ENCODE data around the gene DAP.

DNA sequence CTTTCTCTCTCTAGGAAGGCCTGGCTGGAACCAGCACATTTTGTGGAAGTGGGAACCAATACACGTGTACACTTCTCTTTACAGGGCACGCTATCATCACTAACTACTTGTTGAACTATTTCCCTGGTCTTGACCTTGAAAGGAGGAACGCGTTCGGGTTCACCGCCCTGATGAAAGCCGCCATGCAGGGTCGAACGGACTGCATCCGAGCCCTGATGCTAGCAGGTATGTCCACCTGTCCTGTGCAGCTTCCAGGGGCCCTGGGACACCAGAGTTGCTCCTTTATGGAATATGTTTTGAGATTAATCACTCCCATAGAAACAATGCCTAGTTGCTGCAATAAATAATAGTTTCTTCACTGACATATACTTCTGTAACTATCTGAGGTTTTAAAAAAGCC is 123.1 kb downstream of the DAP start:
- TF ChIP-seq, protein P1, sequence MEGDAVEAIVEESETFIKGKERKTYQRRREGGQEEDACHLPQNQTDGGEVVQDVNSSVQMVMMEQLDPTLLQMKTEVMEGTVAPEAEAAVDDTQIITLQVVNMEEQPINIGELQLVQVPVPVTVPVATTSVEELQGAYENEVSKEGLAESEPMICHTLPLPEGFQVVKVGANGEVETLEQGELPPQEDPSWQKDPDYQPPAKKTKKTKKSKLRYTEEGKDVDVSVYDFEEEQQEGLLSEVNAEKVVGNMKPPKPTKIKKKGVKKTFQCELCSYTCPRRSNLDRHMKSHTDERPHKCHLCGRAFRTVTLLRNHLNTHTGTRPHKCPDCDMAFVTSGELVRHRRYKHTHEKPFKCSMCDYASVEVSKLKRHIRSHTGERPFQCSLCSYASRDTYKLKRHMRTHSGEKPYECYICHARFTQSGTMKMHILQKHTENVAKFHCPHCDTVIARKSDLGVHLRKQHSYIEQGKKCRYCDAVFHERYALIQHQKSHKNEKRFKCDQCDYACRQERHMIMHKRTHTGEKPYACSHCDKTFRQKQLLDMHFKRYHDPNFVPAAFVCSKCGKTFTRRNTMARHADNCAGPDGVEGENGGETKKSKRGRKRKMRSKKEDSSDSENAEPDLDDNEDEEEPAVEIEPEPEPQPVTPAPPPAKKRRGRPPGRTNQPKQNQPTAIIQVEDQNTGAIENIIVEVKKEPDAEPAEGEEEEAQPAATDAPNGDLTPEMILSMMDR (IDR thresholded peaks at IDR 0.05), result no peak
- TF ChIP-seq POLR2AphosphoS5 (IDR thresholded peaks at IDR 0.05; ENCODE audit: insufficient read depth in 1 of 2, low read depth in 1 of 2), result no peak
